VCaP (cell line): Measurements from ENCODE around the gene TMEM125.

Experiments used
- H3K27ac ChIP-seq: fragments of 450-650 bp; 2 replicates; pipeline ENCODE4 v1.5.1; 2017
- CTCF ChIP-seq: fragments of 450-650 bp; conservative IDR thresholded peaks from 2 replicates; pipeline ENCODE4 v1.5.1; 2017; ENCODE audit warnings: mild to moderate bottlenecking, moderate library complexity

Gene TMEM125

GRCh38 chr1:43298055-43298454 is 28.3 kb downstream of the TMEM125 start:
- TF ChIP-seq CTCF: no peak
- H3K27ac ChIP-seq: no peak overlapping the region

DNA sequence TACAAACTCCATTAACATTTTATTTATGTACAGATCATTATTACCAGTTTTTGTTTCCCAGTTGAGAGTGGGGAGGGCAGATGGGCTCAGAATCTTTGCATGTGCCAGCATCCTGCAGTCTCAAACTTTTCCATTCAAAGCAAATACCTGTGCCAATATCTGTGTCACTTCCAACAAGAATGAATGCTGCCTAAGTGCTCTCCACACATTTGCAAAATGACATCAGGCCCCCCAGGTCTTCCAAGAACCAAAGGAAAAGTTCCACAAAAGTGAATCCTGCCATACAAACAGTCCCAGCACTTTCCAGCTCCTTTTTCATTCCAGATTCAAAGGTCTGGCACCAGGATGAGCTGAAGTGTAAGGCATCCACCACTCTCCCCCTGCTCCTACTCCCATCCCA is 29.3 kb downstream of the TMEM125 start:
- no peak overlapping the region for H3K27ac ChIP-seq
- no peak for TF ChIP-seq CTCF

GRCh38 chr1:43300378-43301094 is 30.8 kb downstream of the TMEM125 start, which contains the start of gene TIE1:
Gene TIE1, plus strand, starts transcription at chr1:43300982. Its CDS starts 90 bp downstream, at chr1:43301072.
- no peak within 1 kb of the TSS for H3K27ac ChIP-seq
- no peak for TF ChIP-seq CTCF

GRCh38 chr1:43302201-43302600 is 32.4 kb downstream of the TMEM125 start:
- no peak for TF ChIP-seq CTCF
- no peak overlapping the region for H3K27ac ChIP-seq

DNA sequence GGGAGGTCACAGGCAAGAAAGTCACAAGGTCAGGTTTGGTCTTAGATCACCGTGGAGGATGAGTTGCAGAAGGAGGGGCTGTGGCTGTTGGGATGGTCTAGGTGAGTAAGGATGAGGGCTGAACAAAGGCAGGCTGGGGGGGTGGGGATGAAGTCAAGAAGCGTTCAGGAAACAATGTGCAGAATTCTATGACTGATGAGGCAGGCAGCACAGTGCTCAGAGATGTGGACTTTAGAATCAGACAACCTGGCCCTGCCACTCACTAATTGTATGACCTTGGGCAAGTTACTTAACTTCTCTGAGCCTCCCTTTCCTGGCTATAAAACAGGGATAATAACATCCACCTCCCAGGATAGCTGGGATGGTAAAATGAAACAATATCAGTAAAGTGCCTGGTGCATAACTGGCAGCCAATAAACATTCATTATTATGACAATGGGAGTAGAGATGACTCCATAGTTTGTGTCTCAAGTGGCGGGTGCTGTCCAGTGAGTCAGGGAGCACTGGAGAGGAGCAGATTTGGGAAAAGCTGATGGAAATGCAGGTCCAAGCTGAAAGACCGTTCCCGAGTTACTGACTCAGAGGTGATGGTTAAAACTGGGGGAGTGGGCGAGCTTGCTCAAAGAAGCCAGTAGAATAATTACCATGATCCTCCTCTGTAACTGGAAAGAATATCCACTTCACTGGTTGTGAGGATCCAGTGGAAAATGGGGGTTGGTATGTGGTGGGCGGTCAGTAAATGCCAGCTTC is 33.1 kb downstream of the TMEM125 start:
- TF ChIP-seq CTCF: no peak
- no peak overlapping the region for H3K27ac ChIP-seq

- no peak for TF ChIP-seq CTCF
These were observed 33.9 kb downstream of the TMEM125 start for GRCh38 chr1:43303471-43304313.

GRCh38 chr1:43304314-43304681 is 34.5 kb downstream of the TMEM125 start:
- TF ChIP-seq CTCF: no peak
- H3K27ac ChIP-seq: no peak overlapping the region

More at GRCh38 chr1:43303471-43304313, 33.9 kb downstream of the TMEM125 start:
- no peak overlapping the region for H3K27ac ChIP-seq
